Activated naive CD8-positive, alpha-beta T cell treated with anti-CD3 and anti-CD28 coated beads, Interleukin-2, amount 10 ng/mL, durations not matched to agents 7 days and 5 days (primary cell): ENCODE results near the gene ICA1. TPM values are rescaled to one million over a fixed set of nuclear protein-coding genes. Genes with fewer than 3 reads are reported as not detected.
"Not testable (repeated sequence)": the region's sequence is repeated elsewhere in the genome, so short reads cannot be mapped to it uniquely, and the experiment has no call there.

Experiments used
- ATAC-seq: fragments of 150-1000 bp; cut with Tn5 transposase; one replicate; pipeline ENCODE4 v1.10.0; 2021; ENCODE audit warnings: low read depth, moderate library complexity
- POLR2A ChIA-PET: fragments of 350-600 bp; sonication (Branson Sonifier 250); formaldehyde crosslinking; loops from one replicate; lab custom pipeline; 2021; ENCODE audit warnings: antibody characterized with exemption; lab: Charles Lee
- DNase-seq: peaks from one replicate; pipeline ENCODE4 v3.0.0; 2021
- H3K27ac Mint-ChIP-seq: one replicate; pipeline ENCODE4 v1.8.0; 2022; ENCODE audit warnings: mild to moderate bottlenecking, mixed read lengths
- H3K27me3 Mint-ChIP-seq: one replicate; pipeline ENCODE4 v1.8.0; 2022; ENCODE audit warnings: mild to moderate bottlenecking, moderate library complexity, mixed read lengths
- H3K36me3 Mint-ChIP-seq: one replicate; pipeline ENCODE4 v1.8.0; 2021; ENCODE audit warnings: mild to moderate bottlenecking, mixed read lengths
- H3K4me1 Mint-ChIP-seq: one replicate; pipeline ENCODE4 v1.8.0; 2021; ENCODE audit warnings: mixed read lengths
- H3K4me3 Mint-ChIP-seq: one replicate; pipeline ENCODE4 v1.8.0; 2022; ENCODE audit warnings: mild to moderate bottlenecking, moderate library complexity, mixed read lengths
- H3K9me3 Mint-ChIP-seq: one replicate; pipeline ENCODE4 v1.8.0; 2021; ENCODE audit warnings: mixed read lengths
- total RNA-seq, 2 experiments: library from RNA; stranded (reverse); gene quantifications; one replicate each; pipeline ENCODE4 v1.2.3, GENCODE V29; 2021

Gene ICA1
- total RNA-seq, 2 experiments from 2014 or later: 0.91 to 2.4 TPM

DNA sequence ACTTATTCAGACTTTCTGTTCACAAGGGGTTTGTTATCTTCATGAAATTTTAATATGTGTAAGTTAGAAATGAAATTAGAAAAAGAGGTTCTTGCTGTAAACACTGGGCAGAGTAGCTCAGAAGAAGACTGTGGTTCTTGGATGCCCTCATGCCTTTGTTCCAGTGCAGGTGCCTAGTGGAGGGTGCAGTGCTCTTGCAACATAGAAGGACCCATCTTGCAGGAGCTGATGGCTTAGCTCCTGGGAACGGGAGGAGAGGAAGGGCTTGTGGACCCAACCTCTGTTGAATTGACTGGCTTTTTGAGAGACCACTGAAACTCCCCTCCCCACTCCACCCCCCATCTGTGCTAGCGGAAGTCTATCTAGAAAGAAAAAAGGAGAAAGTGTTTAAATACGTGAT lies 176.5 kb downstream of the ICA1 start:
- POLR2A ChIA-PET: no interaction called here
- Mint-ChIP-seq H3K4me3 (no peak overlapping the region), H3K9me3 (no peaks in the 10 kb centered on the region), H3K36me3 (peaks cover 16% of the 10 kb centered on the region), H3K27me3 (no peaks in the 10 kb centered on the region), H3K27ac (no peak overlapping the region), H3K4me1 (no peaks in the 10 kb centered on the region)
- ATAC-seq (no peak), DNase-seq (no peak)

DNA sequence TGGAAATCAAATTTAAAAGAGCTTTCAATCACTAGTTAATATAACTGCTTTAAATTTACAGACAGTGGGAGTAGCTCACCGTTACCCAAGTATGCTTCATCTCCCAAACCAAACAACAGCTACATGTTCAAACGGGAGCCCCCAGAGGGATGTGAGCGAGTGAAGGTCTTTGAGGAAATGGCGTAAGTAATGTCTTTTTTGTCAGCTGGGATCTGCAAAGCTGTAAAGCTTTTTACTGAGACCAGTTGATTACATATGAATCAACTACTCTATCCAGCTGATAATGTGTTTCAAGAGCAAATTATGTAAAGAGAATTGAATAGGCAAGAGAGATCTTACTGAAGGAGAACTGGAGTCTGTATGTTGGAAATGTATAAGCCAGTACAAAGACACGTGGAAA lies 177.1 kb downstream of the ICA1 start:
- no peaks in the 10 kb centered on the region for H3K27me3 Mint-ChIP-seq
- no peaks in the 10 kb centered on the region for H3K9me3 Mint-ChIP-seq
- POLR2A ChIA-PET: no interaction called here
- H3K27ac Mint-ChIP-seq: no peak overlapping the region
- H3K36me3 Mint-ChIP-seq: peaks cover 14% of the 10 kb centered on the region
- no peak for ATAC-seq
- H3K4me1 Mint-ChIP-seq: no peaks in the 10 kb centered on the region
- no peak overlapping the region for H3K4me3 Mint-ChIP-seq
- DNase-seq: no peak

GRCh38 chr7:8082762-8083161 lies 179.2 kb downstream of the ICA1 start:
- POLR2A ChIA-PET: no interaction called here
- ATAC-seq (no peak), DNase-seq (no peak)
- H3K27me3 Mint-ChIP-seq: no peaks in the 10 kb centered on the region
- no peak overlapping the region for H3K27ac Mint-ChIP-seq
- peaks cover 13% of the 10 kb centered on the region for H3K36me3 Mint-ChIP-seq
- peaks cover 2% of the 10 kb centered on the region for H3K4me1 Mint-ChIP-seq
- no peaks in the 10 kb centered on the region for H3K9me3 Mint-ChIP-seq
- no peak overlapping the region for H3K4me3 Mint-ChIP-seq

DNA sequence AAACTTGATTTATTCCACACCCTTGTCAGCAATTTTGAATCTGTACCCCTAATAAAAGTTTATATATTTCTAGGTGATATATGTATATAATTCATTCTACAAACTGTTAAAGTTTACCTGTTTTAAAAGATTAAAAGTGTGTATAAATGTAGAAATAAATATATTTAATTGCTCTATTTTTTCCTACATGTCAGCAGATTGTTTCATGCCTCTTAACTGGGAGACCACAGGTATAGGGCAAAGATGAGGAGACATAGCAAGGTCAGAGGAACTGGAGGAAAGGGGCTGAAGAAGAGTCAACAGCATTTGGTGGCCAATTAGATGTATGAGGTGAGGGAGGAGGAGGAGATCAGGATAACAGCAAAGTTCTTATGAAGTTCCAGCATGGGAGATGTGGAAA lies 183.5 kb downstream of the ICA1 start:
- H3K27ac Mint-ChIP-seq: no peak overlapping the region
- peaks cover 2% of the 10 kb centered on the region for H3K4me1 Mint-ChIP-seq
- POLR2A ChIA-PET: no interaction called here
- no peak overlapping the region for H3K4me3 Mint-ChIP-seq
- no peaks in the 10 kb centered on the region for H3K9me3 Mint-ChIP-seq
- no peaks in the 10 kb centered on the region for H3K27me3 Mint-ChIP-seq
- no peak for DNase-seq
- H3K36me3 Mint-ChIP-seq: peaks cover 9% of the 10 kb centered on the region
- ATAC-seq: no peak

DNA sequence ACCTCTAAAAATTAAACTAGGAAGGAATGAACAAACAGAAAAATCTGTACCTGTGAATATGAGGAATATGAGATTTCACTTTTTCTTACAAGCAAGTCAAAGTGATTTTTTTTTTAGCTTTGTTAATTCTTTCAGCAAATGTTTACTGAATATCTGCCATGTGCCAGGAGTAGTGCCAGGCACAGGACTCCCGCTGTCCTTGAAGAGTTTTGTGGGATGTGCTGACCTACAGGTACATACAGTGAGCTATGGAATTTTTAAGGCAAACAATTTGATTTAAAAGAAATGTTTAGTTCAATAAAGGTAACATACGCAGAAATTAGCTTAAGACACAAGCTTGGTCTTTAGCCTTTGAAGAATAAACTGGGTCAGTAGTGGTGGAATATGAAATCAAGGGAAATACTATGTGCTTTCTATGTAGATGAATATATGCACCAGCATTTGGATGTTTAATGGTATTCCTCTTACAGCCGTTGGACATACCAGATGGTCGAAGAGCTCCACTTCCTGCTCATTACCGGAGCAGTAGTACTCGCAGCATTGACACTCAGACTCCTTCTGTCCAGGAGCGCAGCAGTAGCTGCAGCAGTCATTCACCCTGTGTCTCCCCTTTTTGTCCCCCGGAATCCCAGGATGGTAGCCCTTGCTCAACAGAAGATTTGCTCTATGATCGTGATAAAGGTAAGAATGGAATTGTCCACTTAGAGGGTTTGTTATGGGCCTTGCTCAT lies 191.4 kb downstream of the ICA1 start:
- H3K4me3 Mint-ChIP-seq: no peak overlapping the region
- peaks cover 29% of the 10 kb centered on the region for H3K36me3 Mint-ChIP-seq
- H3K27me3 Mint-ChIP-seq: no peaks in the 10 kb centered on the region
- peaks cover 7% of the 10 kb centered on the region for H3K9me3 Mint-ChIP-seq
- H3K4me1 Mint-ChIP-seq: peaks cover 8% of the 10 kb centered on the region
- no peak overlapping the region for H3K27ac Mint-ChIP-seq
- DNase-seq (no peak), ATAC-seq (no peak)
- POLR2A ChIA-PET: no interaction called here

DNA sequence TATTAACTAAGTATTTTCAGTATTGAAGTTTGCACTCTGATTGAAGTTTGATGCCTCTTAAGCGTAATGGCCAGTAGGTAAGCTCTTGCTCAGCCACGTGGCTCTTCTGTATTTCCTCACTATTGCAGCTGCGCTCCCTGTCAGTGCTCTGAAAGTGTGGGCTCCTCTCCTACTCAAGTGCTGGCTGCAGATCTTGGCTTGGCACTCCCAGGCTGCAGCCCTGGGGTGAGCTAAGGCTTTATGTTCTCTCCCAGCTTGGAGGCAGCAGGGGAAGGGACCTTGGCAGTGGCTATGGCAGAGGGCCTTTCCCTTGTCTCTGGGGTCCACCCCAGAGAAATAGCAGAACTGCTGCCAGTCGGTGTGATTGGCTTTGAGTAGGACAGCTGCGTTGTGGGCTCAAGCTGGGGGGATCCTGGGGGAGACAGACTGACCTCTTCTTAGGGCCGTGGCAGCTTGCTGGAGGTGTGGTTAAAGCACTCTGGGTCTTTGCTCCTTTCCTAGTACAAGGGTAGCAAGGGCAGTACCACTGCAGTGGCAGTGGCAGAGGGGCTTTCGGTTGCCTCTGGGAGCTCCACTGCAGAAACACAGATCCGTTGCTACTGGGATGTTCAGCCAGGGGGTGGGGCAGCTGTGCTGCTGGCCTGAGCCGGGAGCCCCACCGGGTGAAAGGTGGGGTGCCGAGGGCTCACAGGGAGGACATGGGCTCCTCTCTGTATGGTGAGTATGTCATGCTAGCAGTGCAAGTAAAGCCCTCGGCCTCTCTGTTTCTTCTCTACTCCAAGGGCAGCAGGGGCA lies 192.9 kb downstream of the ICA1 start:
- Mint-ChIP-seq H3K27me3 (no peaks in the 10 kb centered on the region), H3K36me3 (peaks cover 39% of the 10 kb centered on the region), H3K4me1 (peaks cover 8% of the 10 kb centered on the region), H3K27ac (no peak overlapping the region), H3K9me3 (peaks cover 10% of the 10 kb centered on the region), H3K4me3 (no peak overlapping the region)
- no peak for ATAC-seq
- DNase-seq: no peak
- POLR2A ChIA-PET: no interaction called here

DNA sequence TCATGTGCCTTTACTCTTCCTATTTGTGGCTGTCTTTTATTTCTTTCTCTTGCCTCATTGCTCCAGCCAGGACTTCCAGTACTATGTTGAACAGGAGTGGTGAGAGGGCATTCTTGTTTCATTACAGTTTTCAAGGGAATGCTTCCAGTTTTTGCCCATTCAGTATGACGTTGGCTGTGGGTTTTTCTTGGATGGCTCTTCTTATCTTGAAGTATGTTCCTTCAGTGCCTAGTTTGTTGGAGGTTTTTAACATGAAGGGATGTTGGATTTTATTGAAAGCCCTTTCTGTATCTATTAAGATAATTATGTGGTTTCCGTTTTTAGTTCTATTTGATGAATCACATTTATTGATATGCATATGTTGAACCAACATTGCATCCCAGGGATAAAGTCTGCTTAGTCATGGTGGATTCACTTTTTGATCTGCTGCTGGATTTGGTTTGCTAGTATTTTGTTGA lies 196.6 kb downstream of the ICA1 start:
- Mint-ChIP-seq H3K36me3 (peaks cover 50% of the 10 kb centered on the region), H3K9me3 (peaks cover 16% of the 10 kb centered on the region), H3K27ac (no peak overlapping the region), H3K4me3 (no peak overlapping the region), H3K4me1 (peaks cover 8% of the 10 kb centered on the region), H3K27me3 (no peaks in the 10 kb centered on the region)
- POLR2A ChIA-PET: no interaction called here
- no peak for DNase-seq
- ATAC-seq: no peak

- Mint-ChIP-seq H3K9me3 (peaks cover 16% of the 10 kb centered on the region), H3K4me3 (no peak overlapping the region), H3K36me3 (peaks cover 52% of the 10 kb centered on the region), H3K4me1 (peaks cover 8% of the 10 kb centered on the region), H3K27ac (no peak overlapping the region), H3K27me3 (no peaks in the 10 kb centered on the region)
- DNase-seq: no peak
- no peak for ATAC-seq
- POLR2A ChIA-PET: no interaction called here
Measured at GRCh38 chr7:8064828-8065227, 197.1 kb downstream of the ICA1 start.

DNA sequence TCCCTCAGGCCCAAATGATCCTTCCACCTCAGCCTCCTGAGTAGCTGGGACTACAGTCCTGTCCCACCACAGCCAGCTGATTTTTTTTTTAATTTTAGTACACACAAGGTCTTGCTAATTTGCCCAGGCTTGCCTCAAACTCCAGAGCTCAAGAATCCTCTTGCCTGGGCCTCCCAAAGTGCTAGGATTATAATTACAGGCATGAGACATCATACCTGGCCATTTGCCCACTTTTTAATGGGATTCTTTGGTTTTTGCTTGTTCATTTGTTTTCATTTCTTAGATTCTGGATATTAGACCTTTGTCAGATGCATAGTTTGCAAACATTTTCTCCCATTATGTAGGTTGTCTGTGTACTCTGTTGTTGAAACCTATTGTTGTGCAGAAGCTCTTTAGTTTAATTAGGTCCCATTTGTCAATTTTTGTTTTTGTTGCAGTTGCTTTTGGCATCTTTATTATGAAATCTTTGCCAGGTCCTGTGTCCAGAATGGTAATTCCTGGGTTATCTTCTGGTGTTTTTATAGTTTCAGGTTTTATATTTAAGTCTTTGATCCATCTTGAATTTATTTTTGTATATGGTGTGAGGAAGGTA lies 198.2 kb downstream of the ICA1 start:
- no peak for ATAC-seq
- Mint-ChIP-seq H3K27me3 (no peaks in the 10 kb centered on the region), H3K9me3 (peaks cover 16% of the 10 kb centered on the region), H3K36me3 (peaks cover 53% of the 10 kb centered on the region), H3K4me1 (peaks cover 8% of the 10 kb centered on the region), H3K27ac (no peak overlapping the region), H3K4me3 (no peak overlapping the region)
- POLR2A ChIA-PET: interaction anchor here (0.7 kb wide), 1 partner anchor 122 kb away, joined by 3 read pairs; no protein-coding TSS in a partner anchor
- no peak for DNase-seq

DNA sequence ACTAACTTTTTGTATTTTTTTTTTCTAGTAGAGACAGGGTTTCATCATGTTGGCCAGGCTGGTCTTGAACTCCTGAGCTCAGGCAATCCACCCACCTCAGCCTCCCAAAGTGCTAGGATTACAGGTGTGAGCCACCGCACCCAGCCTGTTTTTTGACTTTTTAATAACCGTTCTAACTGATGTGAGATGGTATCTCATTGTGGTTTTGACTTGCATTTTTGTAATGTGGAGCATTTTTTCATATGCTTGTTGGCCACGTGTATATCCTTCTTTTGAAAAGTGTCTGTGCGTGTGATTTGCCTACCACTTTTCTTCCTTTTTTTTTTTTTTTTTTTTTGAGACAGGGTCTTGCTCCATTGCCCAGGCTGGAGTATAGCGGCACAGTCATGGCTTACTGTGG lies 198.7 kb downstream of the ICA1 start:
- not testable (repeated sequence) for H3K4me3 Mint-ChIP-seq, H3K4me1 Mint-ChIP-seq, H3K27me3 Mint-ChIP-seq, DNase-seq, H3K27ac Mint-ChIP-seq, ATAC-seq
- Mint-ChIP-seq H3K9me3 (peaks cover 16% of the 10 kb centered on the region), H3K36me3 (peaks cover 49% of the 10 kb centered on the region)
- POLR2A ChIA-PET: interaction anchor here (0.7 kb wide), 1 partner anchor 123 kb away, joined by 3 read pairs; no protein-coding TSS in a partner anchor

Other genes with a start within 250 kb of the ICA1 start
- gene NXPH1, start 171.4 kb upstream of the ICA1 start, total RNA-seq: not detected